ENCODE data around the gene PPP6R2. TPM values are rescaled to one million over a fixed set of nuclear protein-coding genes. Genes with fewer than 3 reads are reported as not detected.

PPP6R2 gene
- total and polyA plus RNA-seq, 11 donors: 29.6 to 68.1 (median 41.5) TPM

DNA sequence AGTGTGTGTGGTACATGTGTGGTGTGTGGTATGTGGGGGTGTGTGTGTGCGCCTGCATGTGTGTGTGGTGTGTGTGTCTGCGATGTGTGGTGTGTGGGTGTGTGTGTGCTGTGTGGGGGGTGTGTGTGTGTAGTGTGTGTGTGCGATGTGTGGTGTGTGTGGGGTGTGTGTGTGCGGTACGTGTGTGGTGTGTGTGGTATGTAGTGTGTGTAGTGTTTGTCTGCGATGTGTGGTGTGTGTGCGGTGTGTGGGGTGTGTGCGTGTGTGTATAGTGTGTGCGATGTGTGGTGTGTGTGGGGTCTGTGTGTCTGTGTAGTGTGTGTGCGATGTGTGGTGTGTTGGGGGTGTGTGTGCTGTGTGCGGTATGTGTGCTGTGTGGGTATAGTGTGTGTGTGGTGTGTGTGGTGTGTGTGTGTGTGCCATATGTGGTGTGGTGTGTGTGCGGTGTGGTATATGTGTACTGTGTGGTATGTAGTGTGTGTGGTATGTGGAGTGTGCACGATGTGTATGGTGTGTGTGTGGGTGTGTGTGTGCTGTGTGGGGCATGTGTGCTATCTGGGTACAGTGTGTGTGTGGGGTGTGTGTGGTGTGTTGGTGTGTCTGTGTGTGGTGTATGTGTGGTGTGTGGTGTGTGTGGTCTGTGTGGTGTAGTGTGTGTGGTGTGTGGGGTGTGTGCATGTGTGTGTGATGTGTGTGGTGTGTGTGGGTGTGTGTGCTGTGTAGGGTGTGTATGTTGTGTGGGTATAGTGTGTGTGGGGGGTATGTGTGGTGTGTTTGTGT is 5.7 kb upstream of the PPP6R2 start:
- no peaks in the 10 kb centered on the region for H3K36me3 ChIP-seq
- ATAC-seq (no peak), DNase-seq (peak in 1 of 5 donors; percentile 24)
- no peaks in the 10 kb centered on the region for H3K9me3 ChIP-seq
- H3K4me3 ChIP-seq: no peak overlapping the region
- H3K27me3 ChIP-seq: no peaks in the 10 kb centered on the region
- WGBS, 4 donors: 95 to 96% (median 96%) methylated on average over 13 of the region's 13 CpGs
- peaks cover 0 to 7% (median 4%) of the 10 kb centered on the region in 12 donors for H3K4me1 ChIP-seq
- intact Hi-C loops (cut with DNase I): no loop called here
- no peak for TF ChIP-seq POLR2A (IDR thresholded peaks at IDR 0.05)
- TF ChIP-seq, protein P1, sequence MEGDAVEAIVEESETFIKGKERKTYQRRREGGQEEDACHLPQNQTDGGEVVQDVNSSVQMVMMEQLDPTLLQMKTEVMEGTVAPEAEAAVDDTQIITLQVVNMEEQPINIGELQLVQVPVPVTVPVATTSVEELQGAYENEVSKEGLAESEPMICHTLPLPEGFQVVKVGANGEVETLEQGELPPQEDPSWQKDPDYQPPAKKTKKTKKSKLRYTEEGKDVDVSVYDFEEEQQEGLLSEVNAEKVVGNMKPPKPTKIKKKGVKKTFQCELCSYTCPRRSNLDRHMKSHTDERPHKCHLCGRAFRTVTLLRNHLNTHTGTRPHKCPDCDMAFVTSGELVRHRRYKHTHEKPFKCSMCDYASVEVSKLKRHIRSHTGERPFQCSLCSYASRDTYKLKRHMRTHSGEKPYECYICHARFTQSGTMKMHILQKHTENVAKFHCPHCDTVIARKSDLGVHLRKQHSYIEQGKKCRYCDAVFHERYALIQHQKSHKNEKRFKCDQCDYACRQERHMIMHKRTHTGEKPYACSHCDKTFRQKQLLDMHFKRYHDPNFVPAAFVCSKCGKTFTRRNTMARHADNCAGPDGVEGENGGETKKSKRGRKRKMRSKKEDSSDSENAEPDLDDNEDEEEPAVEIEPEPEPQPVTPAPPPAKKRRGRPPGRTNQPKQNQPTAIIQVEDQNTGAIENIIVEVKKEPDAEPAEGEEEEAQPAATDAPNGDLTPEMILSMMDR (IDR thresholded peaks at IDR 0.05): no peak
- no peak overlapping the region for H3K27ac ChIP-seq

DNA sequence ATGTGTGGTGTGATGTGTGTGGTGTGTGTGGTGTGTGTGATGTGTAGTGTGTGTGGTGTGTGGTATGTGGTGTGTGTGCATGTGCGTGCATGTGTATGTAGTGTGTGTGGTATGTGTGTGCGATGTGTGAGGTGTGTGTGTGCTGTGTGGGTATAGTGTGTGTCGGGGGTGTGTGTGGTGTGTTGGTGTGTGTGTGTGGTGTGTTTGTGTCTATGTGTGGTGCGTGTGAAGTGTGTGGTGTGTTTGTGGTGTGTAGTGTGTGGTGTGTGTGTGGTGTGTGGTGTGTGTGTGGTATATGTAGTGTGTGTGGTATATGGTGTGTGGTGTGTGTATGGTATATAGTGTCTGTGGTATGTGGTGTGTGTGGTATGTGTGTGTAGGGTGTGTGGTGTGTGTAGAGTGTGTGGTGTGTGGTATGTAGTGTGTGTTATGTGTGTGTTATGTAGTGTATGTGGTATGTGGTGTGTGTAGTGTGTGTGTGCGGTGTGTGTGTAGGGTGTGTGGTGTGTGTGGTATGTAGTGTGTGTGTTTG is 5.0 kb upstream of the PPP6R2 start:
- Histone ChIP-seq H3K4me1 (peaks cover 0 to 12% (median 9%) of the 10 kb centered on the region in 12 donors), H3K27me3 (no peaks in the 10 kb centered on the region), H3K36me3 (no peaks in the 10 kb centered on the region), H3K9me3 (no peaks in the 10 kb centered on the region), H3K4me3 (no peak overlapping the region), H3K27ac (no peak overlapping the region)
- 93 to 97% (median 96%) methylated on average over 5 of the region's 5 CpGs for WGBS, 4 donors
- no peak for TF ChIP-seq POLR2A (IDR thresholded peaks at IDR 0.05)
- TF ChIP-seq, protein P1 (IDR thresholded peaks at IDR 0.05): no peak
- intact Hi-C loops (cut with DNase I): no loop called here
- ATAC-seq (no peak), DNase-seq (peak in 1 of 5 donors; percentile 8)

DNA sequence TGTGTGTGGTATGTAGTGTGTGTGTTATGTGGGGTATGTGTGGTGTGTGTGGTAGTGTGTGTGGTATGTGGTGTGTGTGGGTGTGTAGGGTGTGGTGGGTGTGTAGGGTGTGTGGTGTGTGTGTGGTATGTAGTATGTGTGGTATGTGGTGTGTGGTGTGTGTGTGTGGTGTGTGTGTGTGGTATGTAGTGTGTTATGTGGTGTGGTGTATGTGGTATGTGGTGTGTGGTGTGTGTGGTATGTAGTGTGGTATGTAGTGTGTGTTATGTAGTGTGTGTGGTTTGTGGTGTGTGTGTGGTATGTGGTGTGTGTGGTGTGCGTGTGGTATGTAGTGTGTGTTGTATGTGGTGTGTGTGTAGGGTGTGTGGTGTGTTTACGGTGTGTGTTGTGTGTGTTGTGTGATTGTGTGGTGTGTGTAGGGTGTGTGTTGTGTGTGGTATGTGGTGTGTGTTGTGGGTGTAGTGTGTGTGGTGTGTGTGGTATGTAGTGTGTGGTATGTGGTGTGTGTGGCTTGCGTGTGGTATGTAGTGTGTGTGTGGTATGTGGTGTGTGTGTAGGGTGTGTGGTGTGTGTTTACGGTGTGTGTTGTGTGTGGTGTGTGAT is 4.2 kb upstream of the PPP6R2 start:
- H3K27me3 ChIP-seq: no peaks in the 10 kb centered on the region
- H3K9me3 ChIP-seq: no peaks in the 10 kb centered on the region
- H3K4me3 ChIP-seq: no peak overlapping the region
- WGBS, 4 donors: 92 to 100% (median 96%) methylated on average over 4 of the region's 4 CpGs
- ATAC-seq: no peak
- peaks cover 0 to 12% (median 9%) of the 10 kb centered on the region in 12 donors for H3K4me1 ChIP-seq
- H3K27ac ChIP-seq: no peak overlapping the region
- TF ChIP-seq, protein P1 (IDR thresholded peaks at IDR 0.05): no peak
- TF ChIP-seq POLR2A (IDR thresholded peaks at IDR 0.05): no peak
- no peaks in the 10 kb centered on the region for H3K36me3 ChIP-seq
- intact Hi-C loops (cut with DNase I): no loop called here
- DNase-seq: no peak
